Loucy (cell line): ENCODE data around the gene TRERF1.

Experiments
- EZH2phosphoT487 ChIP-seq: fragments of 200-600 bp; IDR thresholded peaks from 2 replicates; pipeline ENCODE4 v1.6.1; 2018; ENCODE audit warnings: antibody characterized with exemption, mild to moderate bottlenecking, moderate library complexity, borderline replicate concordance
- TF ChIP-seq, protein P1 (sequence below): fragments of 200-600 bp; sonication (generic); conservative IDR thresholded peaks from 2 replicates; pipeline ENCODE4 v1.5.1; 2014; ENCODE audit warnings: mild to moderate bottlenecking, antibody characterized with exemption, low read length

DNA sequence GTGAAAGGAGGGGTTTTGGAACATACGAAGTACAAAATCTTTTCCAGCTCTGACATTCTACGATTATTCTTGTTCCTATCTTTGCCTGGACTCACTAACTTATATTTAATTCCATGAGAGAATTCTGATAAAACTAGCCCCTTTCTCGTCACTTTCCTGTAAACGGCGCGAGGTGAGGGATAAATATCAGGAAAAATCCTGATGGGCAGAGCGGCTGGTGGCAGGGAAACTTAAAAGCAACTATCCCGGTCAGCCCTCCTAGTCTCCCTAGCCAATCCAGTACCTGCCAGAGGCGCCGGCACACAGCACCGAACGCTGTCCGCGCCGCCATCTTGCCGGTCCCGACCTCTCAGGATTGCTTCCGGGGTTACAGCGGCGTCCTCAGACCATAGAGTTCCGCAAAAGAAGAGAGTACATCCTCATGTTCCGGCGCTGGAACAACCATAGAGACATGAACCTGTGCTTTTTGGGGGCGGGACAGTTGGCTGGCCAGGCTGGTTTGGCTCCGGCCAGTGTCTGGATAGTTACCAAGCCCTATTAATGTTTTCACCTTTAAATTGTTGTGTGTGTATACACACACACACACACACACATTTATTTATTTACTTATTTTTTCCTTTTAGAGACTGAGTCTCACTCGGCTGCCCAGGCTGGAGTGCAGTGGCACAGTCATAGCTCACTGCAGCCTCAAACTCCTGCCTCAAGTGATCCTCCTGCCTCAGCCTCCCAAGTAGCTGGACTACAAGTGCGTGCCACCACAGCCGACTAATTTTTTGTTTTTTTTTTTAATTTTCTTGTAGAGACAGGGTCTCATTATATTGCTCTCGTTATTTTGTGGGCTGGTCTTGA is 234.0 kb downstream of the TRERF1 start, which contains the start of gene MRPS10:
- TF ChIP-seq, protein P1, sequence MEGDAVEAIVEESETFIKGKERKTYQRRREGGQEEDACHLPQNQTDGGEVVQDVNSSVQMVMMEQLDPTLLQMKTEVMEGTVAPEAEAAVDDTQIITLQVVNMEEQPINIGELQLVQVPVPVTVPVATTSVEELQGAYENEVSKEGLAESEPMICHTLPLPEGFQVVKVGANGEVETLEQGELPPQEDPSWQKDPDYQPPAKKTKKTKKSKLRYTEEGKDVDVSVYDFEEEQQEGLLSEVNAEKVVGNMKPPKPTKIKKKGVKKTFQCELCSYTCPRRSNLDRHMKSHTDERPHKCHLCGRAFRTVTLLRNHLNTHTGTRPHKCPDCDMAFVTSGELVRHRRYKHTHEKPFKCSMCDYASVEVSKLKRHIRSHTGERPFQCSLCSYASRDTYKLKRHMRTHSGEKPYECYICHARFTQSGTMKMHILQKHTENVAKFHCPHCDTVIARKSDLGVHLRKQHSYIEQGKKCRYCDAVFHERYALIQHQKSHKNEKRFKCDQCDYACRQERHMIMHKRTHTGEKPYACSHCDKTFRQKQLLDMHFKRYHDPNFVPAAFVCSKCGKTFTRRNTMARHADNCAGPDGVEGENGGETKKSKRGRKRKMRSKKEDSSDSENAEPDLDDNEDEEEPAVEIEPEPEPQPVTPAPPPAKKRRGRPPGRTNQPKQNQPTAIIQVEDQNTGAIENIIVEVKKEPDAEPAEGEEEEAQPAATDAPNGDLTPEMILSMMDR, result no peak
- no peak for TF ChIP-seq EZH2phosphoT487
